DLD1 (cell line): ENCODE data around the gene GLUL.

Source experiments
- in situ Hi-C: cut with HindIII; loops from 2 replicates; pipeline ENCODE4 v1.10.0; 2017; ENCODE audit warnings: low sequenced_read_pairs

GLUL gene

GRCh38 chr1:182332261-182333060 is 59.1 kb downstream of the GLUL start:
- in situ Hi-C loops: no loop called here
